ENCODE results near the gene DGKB. TPM values are rescaled to one million over a fixed set of nuclear protein-coding genes. Genes with fewer than 3 reads are reported as not detected.
A peak's percentile ranks its signal among the peaks of the same experiment; 100 is the strongest.

The DGKB gene
- total and polyA plus RNA-seq, 2 experiments from 2014 or later = 0.28 to 1.7 TPM

GRCh38 chr7:14430926-14431325, 471.6 kb downstream of the DGKB start:
- H3K9me3 ChIP-seq (ENCODE audit: low read depth) = no peaks in the 10 kb centered on the region

GRCh38 chr7:14425559-14425958, 477.0 kb downstream of the DGKB start:
- H3K27ac ChIP-seq = no peak overlapping the region
- no peaks in the 10 kb centered on the region for H4K20me1 ChIP-seq (ENCODE audit: insufficient read depth, poor library complexity, severe bottlenecking)
- no peak for DNase-seq (ENCODE audit: low spot score)
- H3K36me3 ChIP-seq (replicated peaks; ENCODE audit: insufficient read depth, low read depth) = no peaks in the 10 kb centered on the region
- H3K4me1 ChIP-seq (ENCODE audit: insufficient read depth) = no peaks in the 10 kb centered on the region
- no peaks in the 10 kb centered on the region for H3K79me2 ChIP-seq
- H3K4me2 ChIP-seq = no peak overlapping the region
- whole genome bisulfite sequencing (ENCODE audit: low lambda C conversion rate, missing lambda C conversion rate) = 66% methylated on average over 1 of the region's 1 CpG
- H3K9me2 ChIP-seq (replicated peaks; ENCODE audit: insufficient read depth) = no peaks in the 10 kb centered on the region
- H3K27me3 ChIP-seq = no peaks in the 10 kb centered on the region
- H3K4me3 ChIP-seq = no peak overlapping the region
- H3K9me3 ChIP-seq (ENCODE audit: low read depth) = no peaks in the 10 kb centered on the region
- no peak overlapping the region for H2AFZ ChIP-seq
- TF ChIP-seq CTCF (IDR thresholded peaks at IDR 0.05; ENCODE audit: poor library complexity) = no peak
- no peak for TF ChIP-seq EZH2phosphoT487 (IDR thresholded peaks at IDR 0.05; ENCODE audit: low read depth, severe bottlenecking, unreplicated experiment)
- TF ChIP-seq EZH2 (IDR thresholded peaks at IDR 0.05; ENCODE audit: borderline replicate concordance) = no peak

More at GRCh38 chr7:14430926-14431325, 471.6 kb downstream of the DGKB start:
- H3K36me3 ChIP-seq (replicated peaks; ENCODE audit: insufficient read depth, low read depth) = no peaks in the 10 kb centered on the region
- H3K4me1 ChIP-seq (ENCODE audit: insufficient read depth) = no peaks in the 10 kb centered on the region
- no peaks in the 10 kb centered on the region for H3K27me3 ChIP-seq
- WGBS (ENCODE audit: low lambda C conversion rate, missing lambda C conversion rate) = 90% methylated on average over 3 of the region's 3 CpGs
- no peak overlapping the region for H3K4me2 ChIP-seq
- H2AFZ ChIP-seq = no peak overlapping the region
- H3K4me3 ChIP-seq = no peak overlapping the region
- no peak overlapping the region for H3K27ac ChIP-seq
- no peaks in the 10 kb centered on the region for H4K20me1 ChIP-seq (ENCODE audit: insufficient read depth, poor library complexity, severe bottlenecking)
- no peaks in the 10 kb centered on the region for H3K79me2 ChIP-seq
- no peaks in the 10 kb centered on the region for H3K9me2 ChIP-seq (replicated peaks; ENCODE audit: insufficient read depth)
- no peak for DNase-seq (ENCODE audit: low spot score)
- TF ChIP-seq EZH2phosphoT487 (IDR thresholded peaks at IDR 0.05; ENCODE audit: low read depth, severe bottlenecking, unreplicated experiment) (no peak), CTCF (IDR thresholded peaks at IDR 0.05; ENCODE audit: poor library complexity) (no peak), EZH2 (IDR thresholded peaks at IDR 0.05; ENCODE audit: borderline replicate concordance) (no peak)

- peak; percentile 3 for TF ChIP-seq CTCF (IDR thresholded peaks at IDR 0.05; ENCODE audit: poor library complexity)
- TF ChIP-seq EZH2phosphoT487 (IDR thresholded peaks at IDR 0.05; ENCODE audit: low read depth, severe bottlenecking, unreplicated experiment) = no peak
- Histone ChIP-seq H3K36me3 (replicated peaks; ENCODE audit: insufficient read depth, low read depth) (no peaks in the 10 kb centered on the region), H3K27ac (no peak overlapping the region), H3K79me2 (no peaks in the 10 kb centered on the region), H3K9me2 (replicated peaks; ENCODE audit: insufficient read depth) (no peaks in the 10 kb centered on the region), H3K9me3 (ENCODE audit: low read depth) (no peaks in the 10 kb centered on the region), H3K4me2 (no peak overlapping the region), H3K27me3 (no peaks in the 10 kb centered on the region), H3K4me3 (no peak overlapping the region), H3K4me1 (ENCODE audit: insufficient read depth) (no peaks in the 10 kb centered on the region), H4K20me1 (ENCODE audit: insufficient read depth, poor library complexity, severe bottlenecking) (no peaks in the 10 kb centered on the region), H2AFZ (no peak overlapping the region)
- DNase-seq (ENCODE audit: low spot score) = no peak
- 100% methylated on average over 1 of the region's 1 CpG for WGBS (ENCODE audit: low lambda C conversion rate, missing lambda C conversion rate)
Measured at GRCh38 chr7:14424675-14425074, 477.9 kb downstream of the DGKB start.

GRCh38 chr7:14420768-14421167, 481.8 kb downstream of the DGKB start:
- no peaks in the 10 kb centered on the region for H3K9me3 ChIP-seq (ENCODE audit: low read depth)
- no peaks in the 10 kb centered on the region for H4K20me1 ChIP-seq (ENCODE audit: insufficient read depth, poor library complexity, severe bottlenecking)
- no peak overlapping the region for H3K4me2 ChIP-seq
- TF ChIP-seq EZH2phosphoT487 (IDR thresholded peaks at IDR 0.05; ENCODE audit: low read depth, severe bottlenecking, unreplicated experiment) (no peak), CTCF (IDR thresholded peaks at IDR 0.05; ENCODE audit: poor library complexity) (no peak), EZH2 (IDR thresholded peaks at IDR 0.05; ENCODE audit: borderline replicate concordance) (no peak)
- no peak overlapping the region for H3K4me3 ChIP-seq
- 85% methylated on average over 5 of the region's 5 CpGs for WGBS (ENCODE audit: low lambda C conversion rate, missing lambda C conversion rate)
- H3K4me1 ChIP-seq (ENCODE audit: insufficient read depth) = peaks cover 5% of the 10 kb centered on the region
- no peak overlapping the region for H2AFZ ChIP-seq
- no peaks in the 10 kb centered on the region for H3K79me2 ChIP-seq
- H3K27me3 ChIP-seq = no peaks in the 10 kb centered on the region
- no peak for DNase-seq (ENCODE audit: low spot score)
- H3K36me3 ChIP-seq (replicated peaks; ENCODE audit: insufficient read depth, low read depth) = no peaks in the 10 kb centered on the region
- no peaks in the 10 kb centered on the region for H3K9me2 ChIP-seq (replicated peaks; ENCODE audit: insufficient read depth)
- no peak overlapping the region for H3K27ac ChIP-seq
